WTC11 (cell line): ENCODE data around the gene SHTN1.

Experiments used
- ATF1 ChIP-seq: sonication (generic); formaldehyde crosslinking; IDR thresholded peaks from 2 replicates; pipeline ENCODE4 v1.8.1; 2023; ENCODE audit warnings: mild to moderate bottlenecking, moderate library complexity, missing genetic modification reagents
- CTCF ChIP-seq: fragments of 200-600 bp; IDR thresholded peaks from 2 replicates; pipeline ENCODE4 v1.8.0; 2022; ENCODE audit warnings: antibody characterized with exemption
- SP1 ChIP-seq: sonication (generic); formaldehyde crosslinking; conservative IDR thresholded peaks from 2 replicates; pipeline ENCODE4 v1.8.1; 2022; ENCODE audit warnings: missing genetic modification reagents
- TEAD1 ChIP-seq: sonication (generic); formaldehyde crosslinking; IDR thresholded peaks from 2 replicates; pipeline ENCODE4 v1.8.0; 2022; ENCODE audit warnings: mild to moderate bottlenecking, missing genetic modification reagents
- ZNF532 ChIP-seq: fragments of 250-450 bp; sonication (Bioruptor Pico); IDR thresholded peaks from 2 replicates; pipeline ENCODE4 v1.9.0; 2021; ENCODE audit warnings: mild to moderate bottlenecking, borderline replicate concordance

GRCh38 chr10:116931806-116932205 is 73.2 kb downstream of the SHTN1 start:
- TF ChIP-seq ATF1 (CRISPR knock-in tag) (no peak), SP1 (no peak), TEAD1 (CRISPR knock-in tag) (no peak), CTCF (no peak), ZNF532 (no peak)
